ENCODE results near the gene SGK2. TPM values are rescaled to one million over a fixed set of nuclear protein-coding genes. Genes with fewer than 3 reads are reported as not detected.
A peak's percentile ranks its signal among the peaks of the same experiment; 100 is the strongest.

The SGK2 gene
- total and polyA plus RNA-seq, 9 of the 15 experiments (the other 6 are each of a cell fraction or from before 2014, with no cell fraction given) = 0.07 to 0.31 (median 0.15) TPM; not detected in 2

DNA sequence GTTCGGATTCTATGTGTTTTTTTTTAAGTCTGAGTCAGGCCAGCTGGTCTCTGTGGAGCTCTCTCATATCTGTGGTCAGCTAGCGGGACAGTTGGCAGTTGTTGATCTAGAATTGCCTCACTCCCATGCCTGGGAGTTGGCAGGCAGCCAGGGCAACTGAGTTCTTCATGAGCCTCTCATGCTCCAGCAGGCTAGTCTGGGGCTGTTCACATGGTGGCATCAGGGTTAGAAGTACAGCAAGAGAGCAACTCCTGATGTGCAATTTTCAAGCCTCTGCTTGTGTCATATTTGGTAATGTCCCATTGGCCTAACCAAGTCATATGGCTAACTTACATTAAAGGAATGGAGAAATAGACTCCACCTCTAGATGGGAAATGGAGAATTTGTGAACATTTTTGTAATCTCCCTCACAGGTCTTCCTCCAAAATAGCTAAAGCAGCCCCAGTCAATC, 25.2 kb downstream of the SGK2 start (continued):
- TF ChIP-seq ZBTB11 (CRISPR knock-in tag; IDR thresholded peaks at IDR 0.05) = peak in 1 of 3 experiments; percentile 44; a peak in 1 of 6 replicates
- TF ChIP-seq, protein P1, sequence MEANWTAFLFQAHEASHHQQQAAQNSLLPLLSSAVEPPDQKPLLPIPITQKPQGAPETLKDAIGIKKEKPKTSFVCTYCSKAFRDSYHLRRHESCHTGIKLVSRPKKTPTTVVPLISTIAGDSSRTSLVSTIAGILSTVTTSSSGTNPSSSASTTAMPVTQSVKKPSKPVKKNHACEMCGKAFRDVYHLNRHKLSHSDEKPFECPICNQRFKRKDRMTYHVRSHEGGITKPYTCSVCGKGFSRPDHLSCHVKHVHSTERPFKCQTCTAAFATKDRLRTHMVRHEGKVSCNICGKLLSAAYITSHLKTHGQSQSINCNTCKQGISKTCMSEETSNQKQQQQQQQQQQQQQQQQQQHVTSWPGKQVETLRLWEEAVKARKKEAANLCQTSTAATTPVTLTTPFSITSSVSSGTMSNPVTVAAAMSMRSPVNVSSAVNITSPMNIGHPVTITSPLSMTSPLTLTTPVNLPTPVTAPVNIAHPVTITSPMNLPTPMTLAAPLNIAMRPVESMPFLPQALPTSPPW (CRISPR knock-in tag; IDR thresholded peaks at IDR 0.05) = peak; percentile 30; the same call in 1 of the 2 replicates
- TF ChIP-seq ZNF384 (IDR thresholded peaks at IDR 0.05; ENCODE audit: low read depth, low read length) = peak; percentile 91
- peak; percentile 58; the same call in 1 of the 2 replicates for TF ChIP-seq HMBOX1 (IDR thresholded peaks at IDR 0.05)
- TF ChIP-seq MBD2 (IDR thresholded peaks at IDR 0.05; ENCODE audit: borderline replicate concordance, low read depth) = 0 out of 2 replicates have a peak, but pooled peaks have one; percentile 36
- TF ChIP-seq ZNF668 (CRISPR knock-in tag; IDR thresholded peaks at IDR 0.05) = no peak
- peak; percentile 84 for TF ChIP-seq CBFA2T2 (conservative IDR thresholded peaks at IDR 0.05)
- no peak for TF ChIP-seq KHSRP (IDR thresholded peaks at IDR 0.05)
- TF ChIP-seq ZSCAN32 (CRISPR knock-in tag; IDR thresholded peaks at IDR 0.05) = 0 out of 2 replicates have a peak, but pooled peaks have one; percentile 22
- TF ChIP-seq, protein P2, sequence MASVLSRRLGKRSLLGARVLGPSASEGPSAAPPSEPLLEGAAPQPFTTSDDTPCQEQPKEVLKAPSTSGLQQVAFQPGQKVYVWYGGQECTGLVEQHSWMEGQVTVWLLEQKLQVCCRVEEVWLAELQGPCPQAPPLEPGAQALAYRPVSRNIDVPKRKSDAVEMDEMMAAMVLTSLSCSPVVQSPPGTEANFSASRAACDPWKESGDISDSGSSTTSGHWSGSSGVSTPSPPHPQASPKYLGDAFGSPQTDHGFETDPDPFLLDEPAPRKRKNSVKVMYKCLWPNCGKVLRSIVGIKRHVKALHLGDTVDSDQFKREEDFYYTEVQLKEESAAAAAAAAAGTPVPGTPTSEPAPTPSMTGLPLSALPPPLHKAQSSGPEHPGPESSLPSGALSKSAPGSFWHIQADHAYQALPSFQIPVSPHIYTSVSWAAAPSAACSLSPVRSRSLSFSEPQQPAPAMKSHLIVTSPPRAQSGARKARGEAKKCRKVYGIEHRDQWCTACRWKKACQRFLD (CRISPR knock-in tag; IDR thresholded peaks at IDR 0.05) = no peak
- peak; percentile 55 for TF ChIP-seq TAF9B (IDR thresholded peaks at IDR 0.05; ENCODE audit: partially characterized antibody)
- peak; percentile 99 for TF ChIP-seq NFIC (IDR thresholded peaks at IDR 0.05)

Measured in K562 (cell line).